ENCODE results near the gene SCAI.
"Not testable (repeated sequence)": the region's sequence is repeated elsewhere in the genome, so short reads cannot be mapped to it uniquely, and the experiment has no call there.

Gene SCAI

DNA sequence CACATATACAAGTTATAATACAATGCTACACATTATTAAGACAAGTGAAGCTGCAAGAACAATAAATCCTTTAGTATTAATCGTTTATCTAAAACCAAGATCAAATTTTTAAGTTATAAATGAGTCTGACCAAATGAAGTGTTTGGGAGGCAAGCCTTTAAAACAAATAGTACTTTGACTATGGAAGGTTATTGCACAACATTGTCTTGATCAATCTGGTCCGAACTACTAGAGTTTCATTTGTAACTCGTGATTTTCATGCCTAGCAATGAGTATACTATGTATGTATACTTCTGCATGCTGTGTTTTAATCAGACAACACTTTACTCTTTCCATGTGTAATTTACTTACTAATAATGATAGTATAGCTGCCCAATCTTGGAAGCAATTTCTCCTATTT is 115.3 kb downstream of the SCAI start:
- no peak for DNase-seq (ENCODE audit: low spot score)

- no peak for DNase-seq (ENCODE audit: low spot score)
Observed at GRCh38 chr9:125024917-125025316, 118.4 kb downstream of the SCAI start.

DNA sequence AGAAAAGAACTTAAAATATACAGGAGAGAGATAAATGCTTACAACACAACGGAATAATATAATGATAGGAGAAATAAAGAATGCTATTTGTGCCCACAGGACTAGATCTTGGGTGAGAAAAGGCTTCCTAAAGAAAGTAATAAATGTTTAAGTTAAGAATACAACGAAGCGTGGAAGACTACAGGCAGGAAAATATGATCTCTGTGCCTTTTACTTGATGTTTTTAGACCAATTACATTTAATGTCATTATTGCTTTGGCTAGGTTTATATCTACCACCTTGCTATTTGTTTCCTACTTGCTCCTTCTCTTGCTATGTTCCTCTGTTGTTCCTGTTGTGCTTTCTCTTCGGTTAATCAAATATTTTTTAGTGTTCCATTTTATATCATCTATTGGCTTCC is 122.3 kb downstream of the SCAI start:
- no peak for DNase-seq (ENCODE audit: low spot score)

GRCh38 chr9:125015655-125016054 is 127.7 kb downstream of the SCAI start:
- not testable (repeated sequence) for DNase-seq (ENCODE audit: low spot score)

DNA sequence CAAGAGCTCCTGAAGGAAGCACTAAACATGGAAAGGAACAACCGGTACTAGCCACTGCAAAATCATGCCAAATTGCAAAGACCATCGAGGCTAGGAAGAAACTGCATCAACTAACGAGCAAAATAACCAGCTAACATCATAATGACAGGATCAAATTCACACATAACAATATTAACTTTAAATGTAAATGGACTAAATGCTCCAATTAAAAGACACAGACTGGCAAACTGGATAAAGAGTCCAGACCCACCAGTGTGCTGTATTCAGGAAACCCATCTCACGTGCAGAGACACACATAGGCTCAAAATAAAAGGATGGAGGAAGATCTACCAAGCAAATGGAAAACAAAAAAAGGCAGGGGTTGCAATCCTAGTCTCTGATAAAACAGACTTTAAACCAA is 131.3 kb downstream of the SCAI start:
- not testable (repeated sequence) for DNase-seq (ENCODE audit: low spot score)

- DNase-seq (ENCODE audit: low spot score) = no peak
Observed at GRCh38 chr9:125008599-125008998, 134.7 kb downstream of the SCAI start.

- no peak for DNase-seq (ENCODE audit: low spot score)
Observed at GRCh38 chr9:125003332-125003731, 140.0 kb downstream of the SCAI start.

DNA sequence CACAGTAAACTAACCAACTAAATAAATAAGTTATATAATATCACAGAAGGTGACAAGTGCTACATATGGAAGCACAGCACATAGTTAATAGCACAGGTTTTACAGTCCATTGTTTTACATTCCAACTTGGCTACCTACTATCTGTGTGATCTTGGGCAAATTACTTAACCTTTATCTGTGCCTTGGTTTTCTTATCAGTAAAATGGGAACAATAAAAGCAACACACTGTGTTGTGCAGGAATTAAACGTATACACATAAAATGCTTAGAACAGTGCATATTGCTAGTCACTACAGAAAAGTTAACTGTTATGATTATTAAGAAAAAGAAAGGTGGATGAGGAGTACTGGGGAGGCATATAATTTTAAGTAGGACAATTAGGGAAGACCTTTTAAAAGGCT is 159.6 kb downstream of the SCAI start:
- no peak for DNase-seq (ENCODE audit: low spot score)

DNA sequence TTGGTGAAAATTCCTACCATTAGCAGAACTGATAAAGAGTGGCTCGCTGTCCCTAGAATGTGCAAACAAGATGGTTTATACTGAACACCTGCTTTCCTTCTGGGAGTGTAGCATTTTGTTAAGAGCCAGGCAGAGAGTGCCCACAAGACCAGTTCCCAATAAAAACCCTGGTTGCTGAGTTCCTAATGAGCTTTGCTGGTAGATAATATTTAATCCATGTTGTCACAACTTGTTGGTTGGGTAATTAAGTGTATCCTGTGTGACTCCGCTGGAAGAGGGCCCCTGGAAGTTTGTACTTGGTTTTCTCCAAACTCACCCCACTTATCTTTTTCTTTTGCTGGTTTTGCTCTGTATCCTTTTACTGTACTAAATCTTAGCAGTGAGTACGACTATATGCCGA is 162.9 kb downstream of the SCAI start:
- DNase-seq (ENCODE audit: low spot score) = no peak

DNA sequence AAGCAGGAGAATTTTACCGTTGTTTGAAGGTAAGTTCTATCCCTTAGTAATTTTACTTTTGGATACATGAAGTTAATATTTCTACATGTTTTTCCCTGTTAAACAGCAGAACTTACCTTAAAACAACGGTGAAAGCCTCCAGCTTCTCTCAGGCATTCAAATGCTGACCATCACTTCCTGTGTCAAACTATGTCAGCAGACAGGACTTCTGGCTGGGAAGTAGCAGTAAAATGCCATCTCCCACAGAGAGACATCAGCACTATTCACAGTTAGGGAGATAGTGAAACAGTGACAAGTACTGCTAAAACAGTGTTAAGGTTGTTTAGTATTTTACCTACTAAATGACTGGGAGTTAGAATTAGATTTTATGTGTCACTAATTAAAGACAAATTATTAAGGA is 168.2 kb downstream of the SCAI start:
- no peak for DNase-seq (ENCODE audit: low spot score)

DNA sequence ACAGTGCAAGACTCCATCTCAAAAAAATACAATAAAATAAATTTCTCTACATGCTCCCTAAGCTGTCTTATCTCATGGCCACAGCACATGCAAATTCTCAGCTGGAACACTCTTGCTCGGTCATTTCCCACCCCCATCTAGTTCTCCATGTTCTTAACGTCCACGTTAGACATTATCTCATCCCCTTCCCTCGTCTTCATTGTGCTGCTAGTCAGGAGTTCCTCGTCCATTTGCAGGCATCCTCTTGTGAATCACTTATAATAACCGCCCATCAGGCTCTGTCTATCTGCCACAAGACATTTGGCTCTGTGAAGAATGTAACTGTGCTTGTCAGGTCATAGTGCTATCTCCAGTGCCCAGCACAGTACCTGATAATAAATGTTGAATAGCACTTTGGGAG is 169.5 kb downstream of the SCAI start:
- DNase-seq (ENCODE audit: low spot score) = no peak

DNA sequence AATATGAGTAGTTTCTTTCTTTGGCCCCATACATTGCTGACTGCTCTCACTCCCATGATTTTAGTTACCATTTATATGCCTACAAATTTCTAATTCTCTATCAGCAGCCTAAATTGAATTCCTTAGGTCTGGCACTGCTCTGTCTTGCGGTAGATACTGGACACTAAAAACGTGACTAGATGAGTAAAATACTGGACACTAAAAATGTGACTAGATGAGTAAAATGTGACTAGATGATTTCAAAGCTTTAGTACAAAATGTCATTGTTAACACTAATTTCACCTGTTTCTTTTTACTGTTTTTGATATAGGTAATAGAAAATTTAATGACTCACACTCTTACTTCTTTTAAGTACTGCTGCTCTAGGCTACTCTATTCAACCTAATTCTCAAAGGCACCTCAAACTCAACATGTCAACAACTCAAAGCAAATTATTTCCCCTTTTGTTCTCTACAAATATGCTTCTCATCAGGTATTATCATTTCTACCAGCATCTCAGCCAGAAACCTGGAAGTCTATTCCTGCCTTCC is 171.0 kb downstream of the SCAI start:
- DNase-seq (ENCODE audit: low spot score) = no peak

DNA sequence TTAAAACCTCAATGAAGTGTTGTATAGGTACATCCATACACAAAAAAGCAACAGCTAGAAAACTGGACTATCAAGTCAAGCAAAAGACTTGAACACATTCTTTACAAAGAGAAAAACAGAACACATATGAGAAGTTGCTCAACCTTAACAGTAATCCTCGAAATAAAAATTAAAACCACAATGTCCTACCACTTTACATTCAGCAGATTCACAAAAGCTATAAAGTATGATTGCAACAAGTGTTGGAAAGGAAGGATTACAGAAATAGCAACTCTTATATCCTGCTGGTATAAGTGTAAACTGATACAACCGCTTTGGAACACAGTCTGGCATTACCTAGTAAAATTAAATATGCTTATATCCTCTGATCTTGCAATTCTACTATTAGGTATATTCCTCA is 173.9 kb downstream of the SCAI start:
- no peak for DNase-seq (ENCODE audit: low spot score)

GRCh38 chr9:124968238-124968637 is 175.1 kb downstream of the SCAI start:
- no peak for DNase-seq (ENCODE audit: low spot score)

- peak; percentile 40 for DNase-seq (ENCODE audit: low spot score)
Observed at GRCh38 chr9:124965775-124966568, 177.4 kb downstream of the SCAI start.

- DNase-seq (ENCODE audit: low spot score) = no peak
Observed at GRCh38 chr9:124964604-124965003, 178.7 kb downstream of the SCAI start.

- DNase-seq (ENCODE audit: low spot score) = no peak
Observed at GRCh38 chr9:124964056-124964455, 179.3 kb downstream of the SCAI start.

GRCh38 chr9:124960409-124960752 is 182.9 kb downstream of the SCAI start:
- no peak for DNase-seq (ENCODE audit: low spot score)

DNA sequence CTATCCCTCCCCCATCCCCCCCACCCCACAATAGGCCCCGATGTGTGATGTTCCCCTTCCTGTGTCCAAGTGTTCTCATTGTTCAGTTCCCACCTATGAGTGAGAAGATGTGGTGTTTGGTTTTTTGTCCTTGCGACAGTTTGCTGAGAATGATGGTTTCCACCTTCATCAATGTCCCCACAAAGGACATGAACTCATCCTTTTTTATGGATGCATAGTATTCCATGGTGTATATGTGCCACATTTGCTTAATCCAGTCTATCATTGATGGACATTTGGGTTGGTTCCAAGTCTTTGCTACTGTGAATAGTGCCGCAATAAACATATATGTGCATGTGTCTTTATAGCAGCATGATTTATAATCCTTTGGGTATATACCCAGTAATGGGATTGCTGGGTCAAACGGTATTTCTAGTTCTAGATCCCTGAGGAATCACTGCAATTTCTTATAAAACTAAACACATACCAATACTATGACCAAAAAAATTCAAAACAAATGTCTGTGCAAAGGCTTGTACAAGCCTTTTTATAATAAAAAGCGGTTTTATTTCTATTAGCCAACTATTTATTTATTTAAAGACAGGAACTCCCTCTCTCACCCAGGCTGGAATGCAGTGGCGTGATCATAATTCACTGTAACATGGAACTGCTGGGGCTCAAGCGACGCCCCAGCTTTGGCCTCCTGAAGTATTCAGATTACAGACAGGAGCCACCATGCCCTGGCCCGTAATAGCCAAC is 183.5 kb downstream of the SCAI start:
- not testable (repeated sequence) for DNase-seq (ENCODE audit: low spot score)

GRCh38 chr9:124954255-124954654 is 189.1 kb downstream of the SCAI start:
- no peak for DNase-seq (ENCODE audit: low spot score)

DNA sequence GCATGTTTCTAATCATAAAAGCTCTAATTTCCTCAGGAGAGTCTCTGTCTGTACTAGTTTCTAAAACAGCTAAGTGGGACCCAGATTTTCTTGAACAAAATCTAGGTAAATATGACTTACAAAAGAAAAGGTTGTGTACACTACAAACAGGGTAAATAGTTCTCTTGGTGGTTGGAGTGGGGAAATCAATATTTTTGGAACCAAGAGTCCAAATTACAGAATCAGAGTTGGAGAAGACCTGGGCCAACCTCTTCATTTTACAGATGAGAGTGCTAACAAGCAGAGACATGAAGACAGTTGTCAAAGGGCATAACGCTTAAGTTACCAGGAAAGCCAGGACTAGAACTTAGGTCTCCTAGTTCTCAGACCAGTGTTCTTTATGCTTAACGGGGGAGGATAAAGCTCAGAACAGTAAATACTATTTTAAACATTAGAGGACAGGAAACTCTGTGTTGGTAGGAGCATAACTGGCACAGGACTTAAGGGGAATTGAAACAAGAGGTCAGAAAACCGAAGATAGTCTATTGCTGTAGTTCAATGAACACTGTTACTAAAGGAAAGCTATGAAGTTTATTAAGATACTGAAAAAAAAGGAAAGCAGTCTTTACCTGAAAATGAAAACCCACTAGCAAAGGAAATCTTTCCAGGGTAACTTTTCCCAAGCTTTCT is 193.1 kb downstream of the SCAI start:
- no peak for DNase-seq (ENCODE audit: low spot score)

DNA sequence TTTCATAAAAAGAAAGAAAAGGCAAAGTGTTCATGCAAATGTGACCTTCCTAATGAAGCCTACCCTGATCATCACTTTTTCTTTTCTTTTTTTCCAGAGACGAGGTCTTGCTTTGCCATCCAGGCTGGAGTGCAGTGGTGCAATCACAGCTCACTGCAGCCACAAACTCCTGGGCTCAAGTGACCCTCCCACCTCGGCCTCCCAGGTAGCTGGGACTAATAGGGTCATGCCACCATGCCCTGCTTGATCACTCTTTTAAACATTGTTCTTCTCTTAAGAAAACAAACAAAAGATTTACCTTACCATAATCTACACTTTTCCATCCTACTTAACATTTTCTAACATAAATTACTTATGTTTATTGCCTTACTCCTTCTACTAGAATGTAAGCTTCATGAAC is 193.9 kb downstream of the SCAI start:
- no peak for DNase-seq (ENCODE audit: low spot score)
